ENCODE measurements around the gene POLD3. TPM values are rescaled to one million over a fixed set of nuclear protein-coding genes. Genes with fewer than 3 reads are reported as not detected.

POLD3 gene
- total and polyA plus RNA-seq, 2 of the 8 experiments (the other 6 are each of a cell fraction or from before 2014, with no cell fraction given) = 18.1 to 29.3 TPM

DNA sequence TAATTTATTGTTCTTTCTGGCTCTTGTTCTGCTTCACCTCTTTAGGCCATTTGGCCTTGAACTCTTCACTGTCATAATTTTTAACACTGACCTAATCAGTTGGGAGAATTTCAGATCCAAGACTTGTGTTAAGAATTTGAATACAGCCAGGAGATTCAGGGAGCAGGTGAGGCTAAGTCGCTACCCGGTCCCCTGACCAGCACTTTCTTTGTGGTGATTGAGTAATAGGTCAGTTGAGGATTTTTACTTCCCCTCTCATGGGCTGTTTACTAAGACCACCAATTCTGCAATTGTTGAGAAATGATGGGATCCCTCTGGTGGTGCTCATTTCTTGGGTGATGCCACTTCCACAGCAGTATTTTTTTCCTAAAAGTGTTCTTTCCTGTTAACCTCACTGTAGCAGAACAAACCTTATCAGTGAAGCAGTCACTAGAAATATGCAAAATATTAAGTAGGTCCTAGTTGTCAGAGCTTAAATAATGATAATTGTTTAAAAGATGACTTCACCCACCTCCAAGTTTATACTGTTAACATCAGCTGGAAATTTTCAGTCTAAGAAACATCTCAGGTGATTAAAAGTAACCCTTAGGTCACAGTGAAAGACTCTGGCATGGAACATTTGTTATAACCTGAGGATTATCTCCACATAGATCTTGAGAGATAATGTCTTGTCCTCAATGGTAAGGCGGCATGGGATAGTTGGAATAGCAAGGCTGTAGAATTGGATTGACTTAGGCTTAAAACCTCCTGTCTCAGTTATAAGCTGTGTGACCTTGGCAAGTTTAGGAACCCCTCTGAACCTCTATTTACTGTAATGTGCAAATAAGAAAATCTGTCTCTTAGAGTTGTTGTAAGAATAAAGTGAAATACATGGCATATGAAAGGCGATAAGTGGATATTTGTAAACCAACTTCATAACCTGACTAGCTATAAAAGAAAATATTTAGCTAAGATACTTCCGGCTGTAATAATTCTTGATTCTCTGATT lies 41.3 kb downstream of the POLD3 start:
- Histone ChIP-seq H3K18ac (ENCODE audit: extremely low read depth, low read length) (no peak overlapping the region), H3K9me3 (ENCODE audit: insufficient read depth in 2 of 2, low read depth in 1 of 2, low read length in 1 of 2) (no peaks in the 10 kb centered on the region), H4K91ac (replicated peaks; ENCODE audit: insufficient read length, low read length) (no peak overlapping the region), H3K27me3 (replicated peaks in 1 of 4; ENCODE audit: control insufficient read depth in 3 of 4, extremely low read depth in 1 of 4, insufficient read depth in 3 of 4, low read length in 3 of 4) (no peaks in the 10 kb centered on the region), H3K56ac (replicated peaks; ENCODE audit: insufficient read length, low read depth, low read length) (no peak overlapping the region), H3K79me1 (ENCODE audit: low read depth, low read length) (no peaks in the 10 kb centered on the region), H3K4me3 (ENCODE audit: extremely low read depth in 1 of 4, insufficient read depth in 2 of 4, low read depth in 3 of 4, low read length in 4 of 4) (no peak overlapping the region), H3K14ac (ENCODE audit: insufficient read length) (no peak overlapping the region), H2BK12ac (ENCODE audit: low read depth, low read length) (no peak overlapping the region), H2AK5ac (ENCODE audit: low read depth, low read length) (no peak overlapping the region), H2BK120ac (replicated peaks; ENCODE audit: low read depth, low read length) (no peak overlapping the region), H4K5ac (ENCODE audit: insufficient read length, low read depth, low read length) (no peak overlapping the region), H3K27ac (ENCODE audit: low read depth, low read length) (no peak overlapping the region), H4K8ac (ENCODE audit: extremely low read depth, insufficient read depth, low read length) (no peak overlapping the region), H4K20me1 (replicated peaks in 1 of 2; ENCODE audit: control insufficient read depth in 1 of 2, insufficient read depth in 2 of 2, low read length in 2 of 2) (no peaks in the 10 kb centered on the region), H3K79me2 (ENCODE audit: control insufficient read depth in 1 of 2, insufficient read depth in 2 of 2, low read length in 2 of 2) (no peaks in the 10 kb centered on the region), H3K36me3 (ENCODE audit: control insufficient read depth in 2 of 4, insufficient read depth in 4 of 4, low read length in 3 of 4) (peaks cover 3 to 45% (median 22%) of the 10 kb centered on the region in 4 experiments), H3K23me2 (ENCODE audit: low read depth, low read length) (no peaks in the 10 kb centered on the region), H2AFZ (ENCODE audit: low read length) (no peak overlapping the region), H3K9ac (replicated peaks in 1 of 4; ENCODE audit: extremely low read depth in 1 of 4, low read depth in 3 of 4, low read length in 3 of 4) (no peak overlapping the region), H3K4ac (replicated peaks; ENCODE audit: insufficient read length, low read depth, low read length) (no peak overlapping the region), H2BK15ac (ENCODE audit: low read length) (no peak overlapping the region), H2BK20ac (ENCODE audit: low read length) (no peak overlapping the region), H3K4me2 (ENCODE audit: insufficient read depth in 1 of 2, low read depth in 2 of 2, low read length in 2 of 2) (no peak overlapping the region), H3K4me1 (replicated peaks in 1 of 4; ENCODE audit: control insufficient read depth in 3 of 4, insufficient read depth in 4 of 4, low read length in 3 of 4) (no peaks in the 10 kb centered on the region), H3K23ac (ENCODE audit: insufficient read length) (no peak overlapping the region), H2BK5ac (ENCODE audit: low read depth, low read length) (no peak overlapping the region)
- ChIA-PET CTCF (ENCODE audit: partially characterized antibody) (interaction anchor here (0.6 to 1.2 kb wide), 6 partner anchors 9 to 424 kb away, joined by 3 read pairs; no protein-coding TSS in a partner anchor), POLR2A (ENCODE audit: partially characterized antibody) (no interaction called here)
- TF ChIP-seq RFX5 (IDR thresholded peaks at IDR 0.05; ENCODE audit: borderline replicate concordance, low read depth, low read length) (no peak), POLR2A (IDR thresholded peaks at IDR 0.05; ENCODE audit: control extremely low read depth in 1 of 2, low read depth in 2 of 2, low read length in 2 of 2) (no peak), GABPA (IDR thresholded peaks at IDR 0.05; ENCODE audit: borderline replicate concordance, insufficient read depth, low read length) (no peak), RAD21 (IDR thresholded peaks at IDR 0.05 in 1 of 2, conservative IDR thresholded peaks at IDR 0.05 in 1 of 2; ENCODE audit: low read depth in 2 of 2, low read length in 2 of 2) (no peak), SP2 (IDR thresholded peaks at IDR 0.05; ENCODE audit: low read length) (no peak), SP1 (IDR thresholded peaks at IDR 0.05; ENCODE audit: low read depth, low read length) (no peak), CBX8 (IDR thresholded peaks at IDR 0.05; ENCODE audit: borderline replicate concordance, low read depth, low read length) (no peak), CEBPB (IDR thresholded peaks at IDR 0.05; ENCODE audit: low read depth, low read length) (no peak), HDAC2 (IDR thresholded peaks at IDR 0.05; ENCODE audit: borderline replicate concordance in 1 of 2, low read depth in 2 of 2, low read length in 2 of 2) (no peak)
- 87% methylated on average over 5 of the region's 5 CpGs; no CpG with 5 or more reads in 1 of the 2 experiments for WGBS, 2 experiments (ENCODE audit: extremely low coverage in 1 of 2, insufficient coverage in 1 of 2, insufficient read length in 1 of 2, insufficient replicate concordance in 2 of 2, low coverage in 1 of 2, low lambda C conversion rate in 2 of 2, missing lambda C conversion rate in 1 of 2)
- FAIRE-seq (no peak), DNase-seq (ENCODE audit: low read depth in 1 of 2, low spot score in 2 of 2) (no peak)
